PFSK-1 (cell line): ENCODE measurements around the gene ZNF783.

Experiments
- FOXP2 ChIP-seq: optimal IDR thresholded peaks from 2 replicates; pipeline ENCODE3; 2011; ENCODE audit warnings: borderline replicate concordance, control low read depth, inconsistent platforms; ENCODE audit not compliant: insufficient read depth; ENCODE audit errors: extremely low read length, extremely low read depth
- REST ChIP-seq, 2 experiments: IDR thresholded peaks; 2 replicates each; pipeline versions ENCODE4 v1.6.1 to v1.8.0; 2011 to 2012; ENCODE audit warnings: low read depth in 2 of 2, low read length in 2 of 2, control low read depth in 1 of 2, inconsistent platforms in 1 of 2, mild to moderate bottlenecking in 1 of 2, moderate library complexity in 1 of 2; ENCODE audit not compliant: insufficient read depth in 1 of 2
- TAF1 ChIP-seq: IDR thresholded peaks from 2 replicates; pipeline ENCODE4 v1.6.1; 2012; ENCODE audit warnings: low read length, control low read depth, borderline replicate concordance; ENCODE audit not compliant: insufficient read depth

DNA sequence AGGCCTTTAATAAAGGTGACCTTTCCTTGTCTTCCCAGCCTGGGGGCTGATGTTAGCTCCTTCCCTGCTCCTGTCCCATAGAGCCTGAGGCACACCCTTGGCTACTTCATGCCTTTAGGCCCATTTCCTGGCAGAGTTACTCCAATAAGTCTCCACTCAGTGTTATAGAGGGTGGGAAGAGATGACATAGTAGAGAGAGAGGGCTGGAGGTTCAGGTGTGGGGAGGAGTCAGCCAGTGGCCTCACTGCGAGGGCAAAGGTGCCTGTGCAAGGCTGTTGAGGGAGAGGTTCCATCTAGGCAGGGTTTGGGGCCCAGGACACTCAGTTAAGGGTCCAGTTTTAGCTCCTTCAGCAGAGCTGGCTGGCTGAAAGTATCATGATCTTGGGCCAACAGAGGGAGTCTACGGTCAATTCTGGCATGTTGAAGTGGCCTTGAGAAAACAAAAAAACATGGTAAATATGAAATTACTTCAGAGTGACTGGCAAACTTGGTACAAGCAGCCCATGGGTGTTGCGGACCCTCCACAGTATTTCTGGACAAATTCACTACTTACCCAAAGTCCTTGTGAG, 67.9 kb downstream of the ZNF783 start:
- no peak for TF ChIP-seq REST (IDR thresholded peaks at IDR 0.05; ENCODE audit: insufficient read depth in 1 of 2, low read depth in 2 of 2, low read length in 2 of 2)
- no peak for TF ChIP-seq FOXP2
- TF ChIP-seq TAF1, result no peak
